GM12878 (cell line): ENCODE data around the gene PKHD1. TPM values are rescaled to one million over a fixed set of nuclear protein-coding genes. Genes with fewer than 3 reads are reported as not detected.

Source experiments
- ATAC-seq: fragments of 200-7000 bp; cut with Tn5 transposase; 3 replicates; pipeline ENCODE4 v1.9.1; 2020; ENCODE audit warnings: mild to moderate bottlenecking, moderate library complexity
- BruUV-seq: library from RNA; stranded (reverse); fragments of 400-500 nt; replicated peaks from 2 replicates; lab custom pipeline; 2021; lab: Mats Ljungman, UMichigan
- CTCF ChIA-PET: fragments of 300-600 bp; sonication (Branson Sonifier 250); formaldehyde crosslinking; extraction: SDS; loops from one replicate; lab custom pipeline; 2021; ENCODE audit warnings: inconsistent platforms; lab: Yijun Ruan, JAX
- POLR2A ChIA-PET: fragments of 350-600 bp; formaldehyde crosslinking; extraction: SDS; loops from one replicate; lab custom pipeline; 2021; ENCODE audit warnings: inconsistent platforms; lab: Charles Lee
- RAD21 ChIA-PET: fragments of 300-600 bp; sonication (Branson Sonifier 250); formaldehyde crosslinking; loops from one replicate; lab custom pipeline; 2023; ENCODE audit warnings: antibody characterized with exemption; ENCODE audit not compliant: unreplicated experiment; lab: Charles Lee
- SMC1A ChIA-PET: fragments of 300-600 bp; sonication (Branson Sonifier 250); formaldehyde crosslinking; loops from one replicate; lab custom pipeline; 2023; ENCODE audit not compliant: unreplicated experiment, uncharacterized antibody; lab: Charles Lee
- DNase-seq: peaks from one replicate; pipeline ENCODE4 v3.0.0-alpha.2; 2011; ENCODE audit warnings: low read depth, low spot score
- FAIRE-seq: peaks from 3 replicates; lab custom pipeline; 2011; peaks lifted over from hg19 to GRCh38; lab: Jason Lieb, UNC
- H2AFZ ChIP-seq: 2 replicates; pipeline ENCODE4 v1.6.0; 2011; ENCODE audit warnings: low read depth, low read length, control low read depth; ENCODE audit not compliant: control insufficient read depth
- H3K27ac ChIP-seq: 2 replicates; pipeline ENCODE4 v1.5.1; 2011; ENCODE audit warnings: control low read depth; ENCODE audit not compliant: control insufficient read depth, insufficient read depth
- H3K27me3 ChIP-seq, 2 experiments: replicated peaks in 1 of 2; 2 replicates each; pipeline versions ENCODE4 v1.6.0 to v1.6.1; 2011; ENCODE audit warnings: low read length in 1 of 2; ENCODE audit not compliant: control insufficient read depth in 2 of 2, insufficient read depth in 2 of 2
- H3K36me3 ChIP-seq, 2 experiments: 2 replicates each; pipeline ENCODE4 v1.5.1; 2011; ENCODE audit warnings: low read length in 1 of 2; ENCODE audit not compliant: control insufficient read depth in 2 of 2, insufficient read depth in 2 of 2
- H3K4me1 ChIP-seq: 2 replicates; pipeline ENCODE4 v1.6.1; 2011; ENCODE audit warnings: mild to moderate bottlenecking, low read length, moderate library complexity, mixed read lengths; ENCODE audit not compliant: control insufficient read depth, insufficient read depth
- H3K4me2 ChIP-seq: 2 replicates; pipeline ENCODE4 v1.6.0; 2011; ENCODE audit warnings: control low read depth; ENCODE audit not compliant: control insufficient read depth, insufficient read depth
- H3K4me3 ChIP-seq: fragments of 200-600 bp; sonication (generic); 2 replicates; pipeline ENCODE4 v1.5.1; 2016
- H3K79me2 ChIP-seq: 2 replicates; pipeline ENCODE4 v1.6.0; 2011; ENCODE audit warnings: low read length; ENCODE audit not compliant: control insufficient read depth, insufficient read depth
- H3K9ac ChIP-seq: 2 replicates; pipeline ENCODE4 v1.8.0; 2011; ENCODE audit warnings: low read length, control low read depth, mixed read lengths; ENCODE audit not compliant: control insufficient read depth, insufficient read depth
- H3K9me3 ChIP-seq: replicated peaks from 3 replicates; pipeline ENCODE4 v1.5.1; 2011; ENCODE audit warnings: mild to moderate bottlenecking, low read length; ENCODE audit not compliant: control insufficient read depth, insufficient read depth
- H4K20me1 ChIP-seq: 2 replicates; pipeline ENCODE4 v1.6.0; 2011; ENCODE audit not compliant: control insufficient read depth, insufficient read depth
- LARP7 ChIP-seq: fragments of 450-650 bp; IDR thresholded peaks from 2 replicates; pipeline ENCODE4 v1.6.1; 2017; ENCODE audit warnings: mild to moderate bottlenecking
- MEF2B ChIP-seq: fragments of 450-650 bp; IDR thresholded peaks from 2 replicates; pipeline ENCODE4 v1.6.1; 2018; ENCODE audit warnings: mild to moderate bottlenecking, moderate library complexity; ENCODE audit not compliant: partially characterized antibody, poor library complexity, severe bottlenecking
- NFIC ChIP-seq: IDR thresholded peaks from 2 replicates; pipeline ENCODE4 v1.6.1; 2012; ENCODE audit warnings: low read depth, mild to moderate bottlenecking, inconsistent platforms, low read length, moderate library complexity
- RUNX3 ChIP-seq: IDR thresholded peaks from 2 replicates; pipeline ENCODE4 v1.6.1; 2012; ENCODE audit warnings: low read length, inconsistent platforms
- SMARCA5 ChIP-seq: fragments of 450-650 bp; IDR thresholded peaks from 2 replicates; pipeline ENCODE4 v1.6.1; 2017; ENCODE audit warnings: mild to moderate bottlenecking
- SMC3 ChIP-seq: IDR thresholded peaks from 2 replicates; pipeline ENCODE4 v1.6.1; 2011; ENCODE audit warnings: low read length, improper control_type of control experiment, borderline replicate concordance
- STAT3 ChIP-seq: IDR thresholded peaks from 2 replicates; pipeline ENCODE4 v1.6.1; 2011; ENCODE audit warnings: low read depth, low read length, improper control_type of control experiment
- YY1 ChIP-seq: IDR thresholded peaks from 2 replicates; pipeline ENCODE4 v1.6.1; 2011; ENCODE audit warnings: low read depth, mild to moderate bottlenecking, low read length
- ZSCAN29 ChIP-seq: fragments of 450-650 bp; IDR thresholded peaks from 2 replicates; pipeline ENCODE4 v1.6.1; 2017; ENCODE audit warnings: mild to moderate bottlenecking, moderate library complexity
- WGBS: methylation state at CpG from one replicate; pipeline ENCODE4 v1.1.6; 2016; ENCODE audit warnings: low lambda C conversion rate; ENCODE audit not compliant: insufficient replicate concordance, insufficient coverage; ENCODE audit errors: missing lambda C conversion rate; 5-methylcytosine and 5-hydroxymethylcytosine counted together
- in situ Hi-C: fragments of 300-500 bp; cut with MboI; formaldehyde crosslinking; loops from 9 replicates; pipeline ENCODE4 v1.14.3; 2018; ENCODE audit warnings: mixed read lengths
- intact Hi-C: fragments of 100-400 bp; cut with micrococcal nuclease; formaldehyde crosslinking; loops from one replicate; pipeline ENCODE4 v1.14.2; 2022; ENCODE audit not compliant: unreplicated experiment
- polyA plus RNA-seq, 11 experiments: library from polyadenylated mRNA; depleted of rRNA in 4 of 11; unstranded in 6 of 11; stranded (reverse) in 5 of 11; fragments of >200 nt; fragmentation: Nextera tagmentation in 4 of 11; fragmentation: Illumina TruSeq in 1 of 11; extraction: Ambion mirVana in 4 of 11; extraction: Trizol in 1 of 11; gene quantifications; 1 replicate in 1 of 11; 2 replicates in 10 of 11; pipeline versions ENCODE4 v1.2.1 to v1.2.3, GENCODE V29; 2011 to 2016; ENCODE audit warnings: inconsistent platforms in 2 of 11, missing spikeins in 2 of 11, low read depth in 1 of 11
- total RNA-seq, 4 experiments: library from RNA; depleted of rRNA in 3 of 4; stranded (reverse); fragments of >200 nt in 3 of 4; fragmentation: Illumina TruSeq in 1 of 4; extraction: Trizol in 1 of 4; gene quantifications; 2 replicates each; pipeline versions ENCODE4 v1.2.1 to v1.2.3, GENCODE V29; 2013 to 2021
- TF ChIP-seq, protein P1 (sequence below): fragments of 450-650 bp; IDR thresholded peaks from 2 replicates; pipeline ENCODE4 v1.6.1; 2017; ENCODE audit warnings: low read depth, mild to moderate bottlenecking, moderate library complexity
- TF ChIP-seq, protein P2 (sequence below): IDR thresholded peaks from 2 replicates; pipeline ENCODE4 v1.6.1; 2011; ENCODE audit warnings: borderline replicate concordance, low read depth, mild to moderate bottlenecking, moderate library complexity, mixed read lengths, low read length; ENCODE audit not compliant: insufficient read depth; ENCODE audit errors: extremely low read length

The PKHD1 gene
- total and polyA plus RNA-seq, 10 of the 15 experiments (the other 5 are each of a cell fraction or from before 2014, with no cell fraction given) = under 0.01 to 0.90 (median 0.02) TPM; not detected in 1

- no peak overlapping the region for H2AFZ ChIP-seq
- no peak for DNase-seq
- H4K20me1 ChIP-seq = no peaks in the 10 kb centered on the region
- no peak overlapping the region for H3K27ac ChIP-seq
- in situ Hi-C loops (no loop called here), intact Hi-C loops (loop anchor here (5.0 kb wide), 1 partner anchor 96 kb away; no protein-coding TSS in a partner anchor)
- TF ChIP-seq SMC3 (no peak), LARP7 (no peak)
- H3K4me3 ChIP-seq = no peak overlapping the region
- ATAC-seq = no peak
- no peaks in the 10 kb centered on the region for H3K36me3 ChIP-seq
- H3K79me2 ChIP-seq = no peaks in the 10 kb centered on the region
- H3K4me1 ChIP-seq = peaks cover 4% of the 10 kb centered on the region
- ChIA-PET CTCF (interaction anchor here (0.8 to 2.9 kb wide), 4 partner anchors 11 to 39 kb away, joined by 3 to 17 read pairs (median 3); no protein-coding TSS in a partner anchor), POLR2A (no interaction called here), RAD21 (interaction anchor here (1.3 kb wide), 1 partner anchor 11 kb away, joined by 3 read pairs; no protein-coding TSS in a partner anchor), SMC1A (interaction anchor here (1.2 to 2.4 kb wide), 2 partner anchors 42 to 202 kb away, joined by 3 to 8 read pairs; no protein-coding TSS in a partner anchor)
- BruUV-seq = no TSS peak
- no peak for FAIRE-seq
- no peak overlapping the region for H3K9ac ChIP-seq
- no peak overlapping the region for H3K4me2 ChIP-seq
- no peaks in the 10 kb centered on the region for H3K27me3 ChIP-seq
- 84% methylated on average over 3 of the region's 3 CpGs for WGBS
- no peaks in the 10 kb centered on the region for H3K9me3 ChIP-seq
Measured at GRCh38 chr6:52061481-52061880, 25.9 kb downstream of the PKHD1 start.

GRCh38 chr6:52059821-52060220, 27.6 kb downstream of the PKHD1 start:
- no peak overlapping the region for H3K27ac ChIP-seq
- WGBS = 0% methylated on average over 1 of the region's 1 CpG
- no TSS peak for BruUV-seq
- CTCF ChIA-PET = interaction anchor here (2.9 kb wide), 1 partner anchor 10 kb away, joined by 17 read pairs; no protein-coding TSS in a partner anchor
- no peak for ATAC-seq
- POLR2A ChIA-PET = no interaction called here
- DNase-seq = no peak
- no peaks in the 10 kb centered on the region for H3K79me2 ChIP-seq
- H3K4me3 ChIP-seq = no peak overlapping the region
- RAD21 ChIA-PET = no interaction called here
- TF ChIP-seq ZSCAN29 = no peak
- TF ChIP-seq YY1 = no peak
- TF ChIP-seq, protein P1, sequence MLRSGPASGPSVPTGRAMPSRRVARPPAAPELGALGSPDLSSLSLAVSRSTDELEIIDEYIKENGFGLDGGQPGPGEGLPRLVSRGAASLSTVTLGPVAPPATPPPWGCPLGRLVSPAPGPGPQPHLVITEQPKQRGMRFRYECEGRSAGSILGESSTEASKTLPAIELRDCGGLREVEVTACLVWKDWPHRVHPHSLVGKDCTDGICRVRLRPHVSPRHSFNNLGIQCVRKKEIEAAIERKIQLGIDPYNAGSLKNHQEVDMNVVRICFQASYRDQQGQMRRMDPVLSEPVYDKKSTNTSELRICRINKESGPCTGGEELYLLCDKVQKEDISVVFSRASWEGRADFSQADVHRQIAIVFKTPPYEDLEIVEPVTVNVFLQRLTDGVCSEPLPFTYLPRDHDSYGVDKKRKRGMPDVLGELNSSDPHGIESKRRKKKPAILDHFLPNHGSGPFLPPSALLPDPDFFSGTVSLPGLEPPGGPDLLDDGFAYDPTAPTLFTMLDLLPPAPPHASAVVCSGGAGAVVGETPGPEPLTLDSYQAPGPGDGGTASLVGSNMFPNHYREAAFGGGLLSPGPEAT = no peak
- TF ChIP-seq NFIC = no peak
- no peak for TF ChIP-seq MEF2B
- TF ChIP-seq SMARCA5 = no peak
- no peak for TF ChIP-seq RUNX3
- TF ChIP-seq, protein P2, sequence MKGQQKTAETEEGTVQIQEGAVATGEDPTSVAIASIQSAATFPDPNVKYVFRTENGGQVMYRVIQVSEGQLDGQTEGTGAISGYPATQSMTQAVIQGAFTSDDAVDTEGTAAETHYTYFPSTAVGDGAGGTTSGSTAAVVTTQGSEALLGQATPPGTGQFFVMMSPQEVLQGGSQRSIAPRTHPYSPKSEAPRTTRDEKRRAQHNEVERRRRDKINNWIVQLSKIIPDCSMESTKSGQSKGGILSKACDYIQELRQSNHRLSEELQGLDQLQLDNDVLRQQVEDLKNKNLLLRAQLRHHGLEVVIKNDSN = no peak
- no peak for TF ChIP-seq STAT3
- SMC1A ChIA-PET = interaction anchor here (0.8 to 2.4 kb wide), 2 partner anchors 10 to 204 kb away, joined by 4 to 8 read pairs; no protein-coding TSS in a partner anchor
- in situ Hi-C loops (no loop called here), intact Hi-C loops (loop anchor here (5.0 kb wide), 1 partner anchor 97 kb away; no protein-coding TSS in a partner anchor)
- H3K9me3 ChIP-seq = no peaks in the 10 kb centered on the region
- no peak for FAIRE-seq
- H3K4me2 ChIP-seq = no peak overlapping the region
- no peaks in the 10 kb centered on the region for H3K27me3 ChIP-seq
- H3K9ac ChIP-seq = no peak overlapping the region
- peaks cover 4% of the 10 kb centered on the region for H3K4me1 ChIP-seq
- H2AFZ ChIP-seq = no peak overlapping the region
- H3K36me3 ChIP-seq = no peaks in the 10 kb centered on the region
- no peaks in the 10 kb centered on the region for H4K20me1 ChIP-seq
